ENCODE results near the gene VPS26C.
"Not testable (repeated sequence)": the region's sequence is repeated elsewhere in the genome, so short reads cannot be mapped to it uniquely, and the experiment has no call there.

The VPS26C gene

GRCh38 chr21:37267269-37268185 is at the start of gene VPS26C:
TSS of gene VPS26C (minus strand) at chr21:37267334. CDS start at chr21:37267294, 40 bp downstream.
- Histone ChIP-seq H3K9me3 (ENCODE audit: insufficient read depth, low read depth, low read length) (no peaks in the 10 kb centered on the region), H2AFZ (ENCODE audit: low read length) (peak within 1 kb of the TSS; percentile 89), H3K4me2 (ENCODE audit: low read depth, low read length, poor library complexity, severe bottlenecking) (peak within 1 kb of the TSS; percentile 97), H3K27me3 (ENCODE audit: insufficient read depth, low read length, poor library complexity, severe bottlenecking) (no peaks in the 10 kb centered on the region), H3K9ac (ENCODE audit: low read depth, low read length, poor library complexity, severe bottlenecking) (peak within 1 kb of the TSS; percentile 87), H3K36me3 (ENCODE audit: insufficient read depth, low read length) (no peaks in the 10 kb centered on the region), H3F3A (ENCODE audit: low read depth) (no peaks in the 10 kb centered on the region; the same call in 1 of the 2 replicates), H3K4me3 (ENCODE audit: low read length, poor library complexity, severe bottlenecking) (peak within 1 kb of the TSS; percentile 91), H4K20me1 (ENCODE audit: insufficient read depth, low read length, poor library complexity, severe bottlenecking) (peaks cover 24% of the 10 kb centered on the region), H3K79me2 (ENCODE audit: insufficient read depth, low read length) (peaks cover 56% of the 10 kb centered on the region), H3K9me2 (replicated peaks; ENCODE audit: low read depth, low read length) (no peaks in the 10 kb centered on the region), H3K4me1 (ENCODE audit: insufficient read depth, low read length, poor library complexity, severe bottlenecking) (peaks cover 45% of the 10 kb centered on the region)
- TF ChIP-seq CTCF (conservative IDR thresholded peaks at IDR 0.05; ENCODE audit: low read length) (no peak), EZH2phosphoT487 (IDR thresholded peaks at IDR 0.05; ENCODE audit: borderline replicate concordance) (no peak)

- H2AFZ ChIP-seq (ENCODE audit: low read length); H3K9me3 ChIP-seq (ENCODE audit: insufficient read depth, low read depth, low read length); H3K9ac ChIP-seq (ENCODE audit: low read depth, low read length, poor library complexity, severe bottlenecking); H3K4me1 ChIP-seq (ENCODE audit: insufficient read depth, low read length, poor library complexity, severe bottlenecking); H3K4me2 ChIP-seq (ENCODE audit: low read depth, low read length, poor library complexity, severe bottlenecking); H3K27me3 ChIP-seq (ENCODE audit: insufficient read depth, low read length, poor library complexity, severe bottlenecking); H3K9me2 ChIP-seq (replicated peaks; ENCODE audit: low read depth, low read length); H3K79me2 ChIP-seq (ENCODE audit: insufficient read depth, low read length); H3F3A ChIP-seq (ENCODE audit: low read depth); H4K20me1 ChIP-seq (ENCODE audit: insufficient read depth, low read length, poor library complexity, severe bottlenecking); H3K4me3 ChIP-seq (ENCODE audit: low read length, poor library complexity, severe bottlenecking); H3K36me3 ChIP-seq (ENCODE audit: insufficient read depth, low read length): not testable (repeated sequence)
Measured at GRCh38 chr21:37316072-37316471, 48.9 kb upstream of the VPS26C start.

- no peaks in the 10 kb centered on the region for H3K36me3 ChIP-seq (ENCODE audit: insufficient read depth, low read length)
- H3K4me1 ChIP-seq (ENCODE audit: insufficient read depth, low read length, poor library complexity, severe bottlenecking): no peaks in the 10 kb centered on the region
- no peak overlapping the region for H3K4me3 ChIP-seq (ENCODE audit: low read length, poor library complexity, severe bottlenecking)
- no peak overlapping the region for H3K9ac ChIP-seq (ENCODE audit: low read depth, low read length, poor library complexity, severe bottlenecking)
- no peaks in the 10 kb centered on the region for H3K79me2 ChIP-seq (ENCODE audit: insufficient read depth, low read length)
- no peak overlapping the region for H3K4me2 ChIP-seq (ENCODE audit: low read depth, low read length, poor library complexity, severe bottlenecking)
- H3K9me3 ChIP-seq (ENCODE audit: insufficient read depth, low read depth, low read length): no peaks in the 10 kb centered on the region
- H3K9me2 ChIP-seq (replicated peaks; ENCODE audit: low read depth, low read length): no peaks in the 10 kb centered on the region
- H2AFZ ChIP-seq (ENCODE audit: low read length): no peak overlapping the region
- H3K27me3 ChIP-seq (ENCODE audit: insufficient read depth, low read length, poor library complexity, severe bottlenecking): no peaks in the 10 kb centered on the region
- TF ChIP-seq EZH2phosphoT487 (IDR thresholded peaks at IDR 0.05; ENCODE audit: borderline replicate concordance) (no peak), CTCF (conservative IDR thresholded peaks at IDR 0.05; ENCODE audit: low read length) (no peak)
- H3F3A ChIP-seq (ENCODE audit: low read depth): no peaks in the 10 kb centered on the region
- H4K20me1 ChIP-seq (ENCODE audit: insufficient read depth, low read length, poor library complexity, severe bottlenecking): no peaks in the 10 kb centered on the region
Measured at GRCh38 chr21:37300114-37300751, 33.1 kb upstream of the VPS26C start.
